GM18858 (cell line): ENCODE measurements around the gene ATP2A2.
"Not testable (repeated sequence)": the region's sequence is repeated elsewhere in the genome, so short reads cannot be mapped to it uniquely, and the experiment has no call there.

Experiments used
- ATAC-seq: cut with Tn5 transposase; IDR thresholded peaks from one replicate; pipeline ENCODE4 v1.9.1; 2021; ENCODE audit not compliant: unreplicated experiment

ATP2A2 gene

DNA sequence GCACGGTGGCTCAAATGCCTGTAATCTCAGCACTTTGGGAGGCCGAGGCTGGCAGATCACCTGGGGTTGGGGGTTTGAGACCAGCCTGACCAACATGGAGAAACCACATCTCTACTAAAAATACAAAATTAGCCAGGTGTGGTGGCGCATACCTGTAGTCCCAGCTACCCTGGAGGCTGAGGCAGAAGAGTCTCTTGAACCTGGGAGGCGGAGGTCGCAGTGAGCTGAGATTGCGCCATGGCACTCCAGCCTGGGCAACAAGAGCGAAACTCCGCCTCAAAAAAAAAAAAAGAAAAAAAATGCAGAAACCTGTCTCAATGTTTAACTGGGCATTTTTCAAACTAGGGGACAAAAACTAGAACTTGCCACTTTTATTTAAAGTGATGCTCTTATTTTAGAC is 59.2 kb downstream of the ATP2A2 start:
- ATAC-seq, result not testable (repeated sequence)

DNA sequence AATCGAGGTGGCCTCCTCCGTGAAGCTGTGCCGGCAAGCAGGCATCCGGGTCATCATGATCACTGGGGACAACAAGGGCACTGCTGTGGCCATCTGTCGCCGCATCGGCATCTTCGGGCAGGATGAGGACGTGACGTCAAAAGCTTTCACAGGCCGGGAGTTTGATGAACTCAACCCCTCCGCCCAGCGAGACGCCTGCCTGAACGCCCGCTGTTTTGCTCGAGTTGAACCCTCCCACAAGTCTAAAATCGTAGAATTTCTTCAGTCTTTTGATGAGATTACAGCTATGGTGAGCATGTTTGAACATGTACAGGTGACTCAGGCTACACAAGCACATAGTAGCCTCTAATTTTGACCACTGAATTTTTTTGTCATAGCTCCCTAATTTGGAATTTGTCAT is 59.7 kb downstream of the ATP2A2 start:
- ATAC-seq, result no peak

GRCh38 chr12:110342157-110342556 is 61.1 kb downstream of the ATP2A2 start:
- ATAC-seq, result no peak

- no peak for ATAC-seq
Observed at GRCh38 chr12:110343114-110343513, 62.1 kb downstream of the ATP2A2 start.

DNA sequence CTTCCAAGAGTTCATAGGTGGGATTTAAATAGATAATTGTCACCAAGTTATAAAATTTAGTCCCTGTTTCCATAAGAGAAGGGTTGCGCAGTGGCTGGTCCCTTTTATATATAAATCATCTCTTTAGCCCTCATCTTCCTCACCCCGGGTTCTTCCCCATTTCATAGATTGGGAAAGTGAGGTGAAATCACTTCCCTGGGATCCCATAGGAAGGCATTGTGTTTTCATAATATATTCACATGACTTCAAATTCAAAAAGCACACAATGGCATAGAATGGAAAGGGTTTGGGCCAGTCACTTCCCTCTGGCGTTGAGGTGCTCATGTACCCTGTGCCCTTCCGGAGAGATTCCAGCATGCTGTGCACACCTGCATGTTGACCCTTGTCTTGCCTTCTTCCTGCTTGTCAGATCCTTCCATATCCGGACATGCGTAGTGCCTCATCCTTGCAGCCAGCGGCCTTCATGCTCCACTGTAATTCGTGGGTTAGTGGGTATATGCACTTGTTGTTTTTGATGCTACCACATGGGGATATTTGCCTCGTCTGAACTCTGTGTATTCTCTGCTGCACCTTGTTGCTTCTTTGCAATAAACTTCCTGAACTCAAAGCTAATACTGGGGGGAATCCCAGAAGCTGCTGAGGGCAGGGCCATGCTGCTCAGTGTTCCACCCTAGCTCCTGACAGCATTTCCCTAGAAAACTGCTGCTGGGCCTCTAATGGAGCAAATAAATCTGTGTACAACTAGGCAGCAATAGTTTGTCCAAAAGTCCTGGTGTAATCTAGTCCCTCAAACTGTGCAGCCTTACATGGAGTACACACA is 62.9 kb downstream of the ATP2A2 start:
- no peak for ATAC-seq

DNA sequence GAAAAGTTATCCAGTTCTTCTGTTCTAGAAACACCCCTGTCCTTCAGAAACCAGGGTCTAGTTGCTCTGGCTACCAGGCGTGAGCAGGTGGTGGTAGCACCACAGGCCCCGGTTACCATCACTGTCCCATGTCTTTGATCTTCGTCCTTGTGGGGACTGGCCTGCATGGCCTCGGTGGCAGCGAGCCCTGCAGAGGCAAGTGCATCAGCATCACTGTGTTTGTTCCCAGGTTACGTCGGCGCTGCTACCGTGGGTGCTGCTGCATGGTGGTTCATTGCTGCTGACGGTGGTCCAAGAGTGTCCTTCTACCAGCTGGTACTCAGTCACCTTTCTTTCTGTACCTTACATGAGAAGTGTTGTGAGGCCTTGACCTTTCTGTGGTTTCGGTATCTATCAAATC is 63.6 kb downstream of the ATP2A2 start:
- no peak for ATAC-seq

GRCh38 chr12:110345176-110345661 is 64.2 kb downstream of the ATP2A2 start:
- no peak for ATAC-seq

GRCh38 chr12:110345963-110346362 is 64.9 kb downstream of the ATP2A2 start:
- no peak for ATAC-seq

DNA sequence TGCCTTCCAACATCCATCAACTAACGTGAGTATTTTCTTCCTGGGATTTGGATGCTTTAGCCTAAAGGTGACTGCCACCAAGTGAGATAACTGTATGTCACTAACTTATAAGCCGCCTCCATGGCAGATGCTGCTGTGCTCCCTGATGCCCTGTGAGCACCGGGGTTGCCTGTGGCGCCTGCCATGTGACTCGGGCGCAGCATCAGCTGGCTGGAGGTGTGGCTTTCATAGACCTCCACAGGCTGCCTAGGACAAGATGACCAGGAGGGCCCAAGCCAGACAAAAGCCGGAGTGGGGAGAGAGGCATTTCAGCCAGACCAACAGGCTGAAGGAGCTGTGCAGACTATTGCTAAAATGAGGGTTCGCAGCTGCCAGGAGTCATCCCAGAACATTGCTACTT is 66.7 kb downstream of the ATP2A2 start:
- ATAC-seq, result no peak

DNA sequence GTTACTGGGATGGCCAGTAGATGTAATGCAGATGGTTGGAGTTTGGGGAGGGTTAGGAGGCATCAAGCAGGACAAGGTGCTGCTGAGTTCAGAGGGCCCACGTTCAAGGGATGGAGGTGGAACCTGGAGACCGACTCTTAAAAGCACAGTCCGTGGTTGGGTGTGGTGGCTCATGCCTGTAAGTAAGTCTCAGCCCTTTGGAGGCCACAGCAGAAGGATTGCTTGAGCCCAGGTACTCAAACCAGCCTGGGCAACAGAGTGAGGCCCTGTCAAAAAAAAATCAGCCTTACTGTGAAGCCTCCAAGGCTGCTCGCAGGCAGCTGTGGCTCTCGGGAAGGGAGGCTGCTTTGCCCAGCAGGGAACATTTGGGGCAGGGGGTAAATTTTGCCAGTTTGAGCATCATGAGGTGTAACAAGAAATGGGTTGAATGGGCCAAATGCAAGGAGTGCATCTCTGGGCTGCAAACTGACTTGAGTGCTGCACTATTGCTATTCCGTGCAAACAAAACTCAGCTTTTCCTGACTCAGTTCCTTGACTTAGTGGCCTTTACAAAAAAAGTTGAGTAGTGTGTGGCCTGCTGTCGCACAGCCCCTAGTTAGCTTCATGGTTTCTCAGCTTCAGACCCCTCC is 67.5 kb downstream of the ATP2A2 start:
- no peak for ATAC-seq

- no peak for ATAC-seq
Observed at GRCh38 chr12:110349096-110349495, 68.0 kb downstream of the ATP2A2 start.

- no peak for ATAC-seq
Observed at GRCh38 chr12:110349514-110350151, 68.6 kb downstream of the ATP2A2 start.

DNA sequence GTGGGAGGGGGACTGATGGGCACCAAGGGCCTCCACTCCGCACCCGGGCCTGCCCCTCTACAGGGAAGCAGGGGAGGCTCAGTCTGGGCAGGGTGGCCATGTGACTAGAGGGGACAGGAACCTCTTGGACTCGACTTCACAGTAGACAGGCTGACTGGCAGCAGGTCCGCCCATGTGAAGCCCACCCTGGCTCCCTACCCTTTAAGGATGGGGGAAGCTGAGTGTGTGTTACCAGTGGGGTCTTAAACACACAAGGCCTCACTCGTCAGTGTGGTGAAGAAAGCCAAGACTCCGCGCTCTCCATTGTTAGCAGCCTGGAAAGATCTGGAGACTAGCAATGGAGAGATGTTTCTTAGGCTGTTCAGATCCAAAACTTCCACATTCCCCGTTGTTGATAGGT is 70.1 kb downstream of the ATP2A2 start:
- no peak for ATAC-seq

GRCh38 chr12:110352401-110352800 is 71.4 kb downstream of the ATP2A2 start:
- no peak for ATAC-seq

GRCh38 chr12:110353211-110353965 is 72.3 kb downstream of the ATP2A2 start:
- no peak for ATAC-seq

- no peak for ATAC-seq
Observed at GRCh38 chr12:110354172-110354780, 73.2 kb downstream of the ATP2A2 start.

DNA sequence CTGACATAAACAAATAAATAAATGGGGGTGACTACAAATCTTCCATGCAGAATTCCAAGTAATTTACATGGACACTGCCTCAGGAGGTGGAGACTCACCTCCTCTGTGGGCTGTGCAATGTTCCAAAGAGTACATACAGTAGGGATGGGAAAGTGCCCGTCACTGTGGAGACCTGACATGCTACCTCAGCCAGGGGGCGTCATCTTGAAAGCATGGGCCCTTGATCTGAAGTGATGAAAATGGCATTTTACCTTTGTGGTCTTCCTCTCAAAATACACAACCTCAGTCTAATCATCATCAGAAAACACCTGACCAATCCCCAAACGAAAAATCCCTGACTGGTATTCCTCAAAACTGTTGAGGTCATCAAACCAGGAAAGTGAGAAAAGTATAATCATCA is 74.0 kb downstream of the ATP2A2 start:
- ATAC-seq, result no peak

- not testable (repeated sequence) for ATAC-seq
Observed at GRCh38 chr12:110358384-110359097, 77.5 kb downstream of the ATP2A2 start.

DNA sequence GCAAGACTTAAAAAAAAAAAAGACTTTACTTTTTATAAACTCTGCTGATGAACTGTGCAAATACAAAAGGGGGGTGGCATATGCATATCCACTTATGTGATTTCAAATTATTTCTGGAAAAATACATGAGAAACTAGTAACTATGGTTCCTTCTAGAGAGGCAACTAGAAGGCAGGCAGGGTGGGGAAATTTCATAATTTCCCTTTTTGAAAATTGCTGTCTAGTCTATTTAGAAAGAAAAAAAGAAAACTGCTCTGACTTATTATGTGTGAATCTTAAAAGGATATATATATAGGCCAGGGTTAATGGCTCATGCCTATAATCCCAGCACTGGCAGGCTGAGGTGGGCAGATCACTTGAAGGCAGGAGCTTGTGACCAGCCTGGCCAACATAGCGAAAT is 80.2 kb downstream of the ATP2A2 start:
- ATAC-seq, result no peak
